Tibial nerve (tissue), 4 donors: ENCODE results near the gene AOPEP.

Experiments used
- EP300 ChIP-seq, 2 donors: sonication (generic); formaldehyde crosslinking; IDR thresholded peaks; one replicate each; pipeline ENCODE4 v1.6.1; 2017; ENCODE audit warnings: antibody characterized with exemption in 2 of 2, mild to moderate bottlenecking in 1 of 2
- POLR2A ChIP-seq, 2 donors: fragments of 450-650 bp; IDR thresholded peaks; one replicate each; pipeline ENCODE4 v1.6.1; 2017; ENCODE audit warnings: antibody characterized with exemption in 2 of 2, mild to moderate bottlenecking in 2 of 2, moderate library complexity in 2 of 2
- TF ChIP-seq, protein P1 (sequence below), 5 experiments: fragments of 200-600 bp in 3 of 5; fragments of 450-650 bp in 2 of 5; sonication (generic) in 3 of 5; IDR thresholded peaks; one replicate each; pipeline ENCODE4 v1.5.1; 2016 to 2019; ENCODE audit warnings: antibody characterized with exemption in 5 of 5, mild to moderate bottlenecking in 3 of 5, moderate library complexity in 2 of 5

DNA sequence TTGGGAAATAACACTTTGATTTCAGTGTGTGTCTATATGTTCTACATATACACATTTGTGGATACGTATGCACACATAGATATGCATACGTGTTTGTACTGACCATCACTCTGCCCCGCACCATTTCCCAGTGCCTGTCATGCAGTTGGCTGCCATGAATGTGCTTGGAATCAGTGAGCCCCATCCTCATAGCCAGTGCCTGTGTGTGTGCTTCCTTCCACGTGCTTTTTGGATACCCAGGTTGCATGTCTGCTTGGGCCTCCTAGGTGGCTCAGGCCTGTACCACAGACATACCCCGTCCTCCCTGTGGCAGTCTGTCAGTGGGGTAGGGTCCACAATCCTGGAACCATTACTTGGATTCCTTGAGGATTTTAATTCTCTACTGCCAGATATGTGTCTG is 347.4 kb downstream of the AOPEP start:
- TF ChIP-seq POLR2A (IDR thresholded peaks at IDR 0.05) (no peak), EP300 (IDR thresholded peaks at IDR 0.05) (no peak)
- TF ChIP-seq, protein P1, sequence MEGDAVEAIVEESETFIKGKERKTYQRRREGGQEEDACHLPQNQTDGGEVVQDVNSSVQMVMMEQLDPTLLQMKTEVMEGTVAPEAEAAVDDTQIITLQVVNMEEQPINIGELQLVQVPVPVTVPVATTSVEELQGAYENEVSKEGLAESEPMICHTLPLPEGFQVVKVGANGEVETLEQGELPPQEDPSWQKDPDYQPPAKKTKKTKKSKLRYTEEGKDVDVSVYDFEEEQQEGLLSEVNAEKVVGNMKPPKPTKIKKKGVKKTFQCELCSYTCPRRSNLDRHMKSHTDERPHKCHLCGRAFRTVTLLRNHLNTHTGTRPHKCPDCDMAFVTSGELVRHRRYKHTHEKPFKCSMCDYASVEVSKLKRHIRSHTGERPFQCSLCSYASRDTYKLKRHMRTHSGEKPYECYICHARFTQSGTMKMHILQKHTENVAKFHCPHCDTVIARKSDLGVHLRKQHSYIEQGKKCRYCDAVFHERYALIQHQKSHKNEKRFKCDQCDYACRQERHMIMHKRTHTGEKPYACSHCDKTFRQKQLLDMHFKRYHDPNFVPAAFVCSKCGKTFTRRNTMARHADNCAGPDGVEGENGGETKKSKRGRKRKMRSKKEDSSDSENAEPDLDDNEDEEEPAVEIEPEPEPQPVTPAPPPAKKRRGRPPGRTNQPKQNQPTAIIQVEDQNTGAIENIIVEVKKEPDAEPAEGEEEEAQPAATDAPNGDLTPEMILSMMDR (IDR thresholded peaks at IDR 0.05): no peak
